GM18526 (cell line): Measurements from ENCODE around the gene COPS2.

ENCODE experiments used
- POLR2A ChIP-seq: IDR thresholded peaks from 3 replicates; pipeline ENCODE4 v1.6.1; 2011; ENCODE audit not compliant: insufficient read length; ENCODE audit errors: extremely low read depth

The COPS2 gene

DNA sequence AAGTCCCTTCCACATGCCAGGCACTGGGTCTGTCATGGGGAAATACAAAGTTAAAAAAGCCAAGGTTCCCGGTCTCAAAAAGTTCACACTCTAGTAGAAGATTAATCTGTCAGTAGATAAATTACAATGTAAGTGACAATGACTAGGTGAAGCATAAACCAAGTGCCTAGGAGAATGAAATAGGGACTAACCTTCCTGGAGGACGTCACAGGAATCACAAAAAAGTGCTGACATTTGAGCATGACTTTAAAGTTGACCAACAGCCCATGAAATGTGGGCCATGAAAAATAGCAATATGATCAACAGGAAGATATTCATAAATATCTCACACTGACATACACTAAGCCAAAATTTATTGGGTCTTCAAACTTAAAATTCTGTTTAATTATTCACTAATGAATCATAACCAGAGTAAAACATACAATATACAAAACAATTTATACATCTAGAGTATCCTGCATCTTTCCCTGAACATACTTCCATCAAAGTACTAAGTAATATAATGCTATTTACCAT, 20.0 kb downstream of the COPS2 start:
- no peak for TF ChIP-seq POLR2A

DNA sequence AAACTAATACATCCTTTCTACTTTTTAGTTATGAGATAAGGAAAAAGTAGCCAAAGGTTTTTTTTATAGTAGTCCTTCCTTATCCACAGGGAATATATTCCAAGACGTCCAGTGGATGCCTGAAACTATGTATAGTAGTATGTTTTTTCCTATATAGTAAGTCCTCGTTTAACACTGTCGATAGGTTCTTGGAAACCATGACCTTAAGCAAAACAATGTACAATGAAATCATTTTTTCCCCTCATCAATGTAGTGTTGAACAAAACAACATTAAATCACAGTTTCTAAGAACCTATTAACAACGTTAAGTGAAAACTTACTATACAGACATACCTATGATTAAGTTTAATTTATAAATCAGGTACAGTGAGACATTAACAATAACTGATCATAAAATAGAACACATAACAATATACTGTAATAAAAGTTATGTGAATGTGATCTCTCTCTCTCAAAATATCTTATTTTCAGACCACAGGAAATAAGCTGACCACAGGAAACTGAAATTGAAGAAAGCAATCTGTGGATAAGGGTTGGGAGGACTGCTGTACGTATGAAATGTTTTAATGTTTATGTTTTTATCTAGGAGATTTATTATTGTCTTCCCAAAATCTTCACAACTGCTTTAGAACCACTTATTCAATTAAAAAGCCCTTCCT, 20.6 kb downstream of the COPS2 start:
- TF ChIP-seq POLR2A: no peak

DNA sequence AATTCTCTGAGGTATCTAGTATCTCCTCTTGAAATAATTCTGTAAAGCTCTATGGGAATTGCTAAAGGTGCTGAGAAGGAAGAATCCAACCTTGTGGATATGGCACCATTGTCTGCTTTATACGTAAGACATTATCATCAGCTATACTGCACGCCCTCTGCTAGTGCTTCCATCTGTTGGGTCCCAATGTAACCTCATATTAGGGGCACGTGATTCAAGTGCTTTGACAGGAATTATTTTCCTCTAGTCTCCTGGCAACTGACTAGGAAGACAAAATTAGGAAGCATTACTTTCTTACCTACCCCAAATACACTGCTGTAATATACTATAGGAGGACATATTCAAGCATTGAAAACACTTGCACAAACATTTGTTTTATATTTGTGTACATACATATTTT, 24.0 kb downstream of the COPS2 start:
- no peak for TF ChIP-seq POLR2A

DNA sequence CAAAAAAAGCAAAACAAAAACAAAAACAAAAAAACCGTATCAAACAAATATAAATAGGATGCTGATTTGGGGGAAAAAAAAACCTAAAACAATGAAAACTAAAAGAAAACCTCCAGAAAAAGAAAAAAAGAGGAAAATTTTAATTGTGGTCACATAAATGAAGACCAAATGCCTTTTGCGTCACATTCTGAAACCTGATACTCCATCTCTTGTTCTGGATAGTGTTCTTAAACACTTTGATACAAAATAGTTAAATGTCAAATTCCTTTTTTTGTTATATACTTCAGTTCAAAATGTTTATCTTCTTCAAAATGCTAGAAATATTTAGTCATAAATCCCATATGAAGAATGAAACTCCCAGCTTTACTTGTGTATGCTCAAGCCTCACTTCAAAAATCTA, 31.0 kb downstream of the COPS2 start:
- no peak for TF ChIP-seq POLR2A

DNA sequence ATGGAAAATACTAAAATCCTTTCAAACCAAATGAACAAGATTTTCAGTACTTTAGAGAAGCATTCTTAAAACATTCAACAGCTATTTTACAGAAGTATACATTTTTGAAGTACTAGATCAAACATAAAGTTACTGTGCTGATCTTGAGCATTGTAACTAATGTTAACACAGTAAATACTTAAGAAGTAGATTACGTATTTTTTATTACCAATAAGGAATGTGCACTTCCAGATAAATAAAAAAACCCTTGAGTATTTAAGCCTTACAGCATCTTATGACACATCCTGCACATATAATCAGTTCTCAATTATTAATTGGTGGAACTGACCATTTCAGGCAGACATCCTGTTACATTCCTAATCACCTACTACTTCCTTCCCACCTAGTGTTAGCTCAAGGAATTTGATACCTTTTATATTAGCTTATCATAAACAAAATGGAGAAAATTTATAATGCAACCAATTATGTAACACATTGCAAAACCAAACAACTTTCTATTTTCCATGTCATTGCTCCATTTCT, 32.8 kb downstream of the COPS2 start:
- TF ChIP-seq POLR2A: no peak

DNA sequence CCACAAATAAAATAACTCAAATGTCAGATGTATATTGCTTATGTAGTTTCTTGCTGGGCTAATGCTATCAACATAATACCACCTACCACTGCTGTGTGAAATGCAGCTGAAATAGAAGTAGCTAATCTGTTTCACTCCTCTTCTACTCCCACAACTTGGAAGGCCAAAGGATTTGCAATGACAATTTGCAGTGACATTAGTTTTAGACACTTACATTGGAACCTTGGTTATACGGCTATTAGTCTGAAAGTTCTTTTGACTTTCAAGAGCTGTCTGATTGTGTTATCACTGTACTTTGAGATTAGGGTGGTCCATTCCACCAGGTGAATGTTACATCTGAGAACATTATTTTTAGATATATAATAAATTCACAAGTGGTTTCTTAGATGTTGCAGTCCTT, 33.5 kb downstream of the COPS2 start:
- no peak for TF ChIP-seq POLR2A

DNA sequence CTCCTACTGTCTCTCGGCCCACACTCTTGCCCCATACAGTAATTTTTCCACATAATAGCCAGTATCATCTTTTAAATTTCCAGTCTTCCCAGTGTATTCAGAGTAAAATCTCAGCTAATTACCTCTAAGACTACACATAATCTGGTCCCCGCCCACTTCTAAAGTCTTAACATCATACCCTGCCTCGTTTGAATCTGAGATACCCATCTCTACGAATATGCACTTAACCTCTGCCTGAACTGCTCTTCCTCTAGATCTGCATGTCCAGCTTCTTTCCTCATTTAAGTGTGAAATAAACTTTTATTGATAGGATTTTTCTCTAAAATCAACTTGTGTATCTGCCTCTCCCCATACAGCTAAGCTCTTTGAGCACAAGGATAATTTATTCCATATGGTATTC, 34.6 kb downstream of the COPS2 start:
- TF ChIP-seq POLR2A: no peak

DNA sequence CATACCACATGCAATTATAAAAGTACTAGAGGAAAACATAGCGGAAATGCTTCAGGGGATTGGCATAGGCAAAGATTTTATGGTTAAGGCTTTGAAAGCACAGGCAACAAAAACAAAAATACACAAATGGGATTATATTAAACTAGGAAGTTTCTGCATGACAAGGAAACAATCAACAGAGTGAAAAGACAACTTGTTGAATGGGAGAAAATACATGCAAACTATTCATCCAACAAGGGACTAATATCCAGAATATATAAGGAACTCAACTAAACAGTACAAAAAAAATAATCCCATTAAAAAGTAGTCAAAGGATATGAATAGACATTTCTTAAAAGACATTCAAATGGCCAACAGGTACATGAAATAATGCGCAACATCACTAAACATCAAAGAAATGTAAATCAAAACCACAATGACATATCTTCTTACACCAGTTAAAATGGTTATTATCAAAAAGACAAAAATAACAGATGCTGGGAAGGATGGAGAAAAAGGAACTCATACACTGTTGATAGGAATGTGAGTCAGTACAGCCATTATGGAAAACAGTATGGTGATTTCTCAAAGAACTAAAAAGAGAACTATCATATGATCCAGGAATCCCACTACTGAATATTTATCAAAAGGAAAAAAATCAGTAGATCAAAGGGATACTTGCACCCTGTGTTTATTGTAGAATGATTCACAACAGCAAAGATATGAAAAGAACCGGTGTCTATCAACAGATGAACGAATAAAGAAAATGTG, 39.1 kb downstream of the COPS2 start:
- no peak for TF ChIP-seq POLR2A

DNA sequence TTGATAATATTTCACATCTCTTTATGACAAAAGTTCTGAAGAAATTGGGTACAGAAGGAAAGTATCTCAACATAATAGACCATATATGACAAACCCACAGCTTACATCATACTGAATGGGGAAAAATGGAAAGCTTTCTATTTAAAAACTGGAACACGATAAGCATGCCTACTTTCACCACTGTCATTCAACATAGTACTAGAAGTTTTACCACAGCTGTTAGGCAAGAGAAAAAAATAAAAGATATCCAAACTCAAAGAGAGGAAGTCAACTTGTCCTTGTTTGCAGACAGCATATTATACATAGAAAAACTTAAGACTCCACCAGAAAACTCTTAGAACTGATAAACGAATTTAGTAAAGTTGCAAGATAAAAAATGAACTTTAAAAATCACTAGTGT, 40.3 kb downstream of the COPS2 start:
- TF ChIP-seq POLR2A: no peak

DNA sequence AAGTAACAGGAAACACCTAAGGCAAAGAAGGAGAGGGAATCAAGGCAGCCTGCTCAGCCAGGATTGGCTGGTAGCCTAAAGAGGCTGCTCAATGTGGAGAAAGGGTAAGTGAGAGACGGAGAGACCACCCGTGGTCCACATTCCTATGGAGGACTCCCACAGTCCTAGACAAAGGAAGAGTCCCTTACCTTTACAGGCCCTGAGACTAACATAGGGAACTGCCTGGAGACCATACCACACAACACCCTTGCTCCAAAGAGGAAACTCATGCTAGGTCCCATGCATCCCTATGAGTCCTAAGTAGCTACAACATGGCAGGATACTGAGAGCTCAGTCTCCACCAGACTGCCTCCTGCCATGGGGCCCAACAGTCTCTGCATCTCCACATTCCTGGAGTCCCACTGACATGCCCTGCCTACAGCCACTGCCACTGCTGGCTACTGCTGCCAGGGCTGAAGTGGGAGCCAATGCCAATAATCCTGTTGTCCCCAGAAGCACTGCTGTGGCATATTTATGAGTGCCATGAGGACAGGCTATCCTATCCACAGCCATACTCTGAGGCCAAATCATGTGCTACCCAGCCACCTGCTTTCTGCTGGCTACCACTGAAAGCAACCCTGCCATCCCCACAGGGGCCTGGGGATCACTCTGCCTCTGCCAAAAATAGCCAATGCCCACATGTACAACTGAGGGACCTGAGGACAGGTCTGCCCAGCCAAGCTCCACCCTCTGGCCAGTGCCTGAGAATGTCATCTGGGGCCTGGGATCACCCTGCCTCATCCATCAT, 45.0 kb downstream of the COPS2 start:
- no peak for TF ChIP-seq POLR2A

DNA sequence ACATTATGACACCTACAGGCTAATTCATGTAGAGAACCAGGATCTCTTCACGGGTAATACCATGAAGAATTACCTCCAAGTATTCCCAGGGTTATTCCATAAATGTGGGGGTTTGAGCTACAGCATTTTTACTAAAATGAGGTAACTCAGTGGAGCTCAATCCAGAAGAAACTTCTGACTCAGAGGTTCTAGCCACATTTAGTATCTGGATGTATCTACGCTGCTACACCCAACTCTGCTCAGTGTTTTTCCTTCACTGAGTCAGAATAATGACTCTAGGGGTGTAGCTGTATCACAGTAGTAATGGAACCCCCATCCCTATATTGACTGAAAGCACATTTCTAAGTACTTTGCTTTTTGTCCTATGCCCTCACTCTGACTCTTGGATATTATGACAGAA, 52.4 kb downstream of the COPS2 start:
- no peak for TF ChIP-seq POLR2A

DNA sequence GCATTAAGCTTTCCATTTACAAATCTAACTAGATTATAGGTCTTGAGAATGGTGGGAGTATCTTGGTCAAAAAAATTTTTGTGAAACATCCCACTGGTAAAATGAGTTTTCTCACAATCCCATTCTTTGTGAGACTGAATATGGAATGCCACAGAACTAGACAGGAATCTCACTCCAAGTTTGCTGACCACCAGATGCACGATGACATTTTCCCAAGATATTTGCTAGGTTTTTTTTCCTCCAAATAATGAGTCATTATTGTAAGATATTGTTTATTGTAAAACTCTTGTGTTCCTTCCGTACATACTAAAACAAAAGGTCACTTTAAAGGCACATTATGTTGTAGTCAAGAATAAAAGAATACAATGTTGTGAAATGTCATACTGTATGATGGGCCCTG, 53.9 kb downstream of the COPS2 start:
- no peak for TF ChIP-seq POLR2A

DNA sequence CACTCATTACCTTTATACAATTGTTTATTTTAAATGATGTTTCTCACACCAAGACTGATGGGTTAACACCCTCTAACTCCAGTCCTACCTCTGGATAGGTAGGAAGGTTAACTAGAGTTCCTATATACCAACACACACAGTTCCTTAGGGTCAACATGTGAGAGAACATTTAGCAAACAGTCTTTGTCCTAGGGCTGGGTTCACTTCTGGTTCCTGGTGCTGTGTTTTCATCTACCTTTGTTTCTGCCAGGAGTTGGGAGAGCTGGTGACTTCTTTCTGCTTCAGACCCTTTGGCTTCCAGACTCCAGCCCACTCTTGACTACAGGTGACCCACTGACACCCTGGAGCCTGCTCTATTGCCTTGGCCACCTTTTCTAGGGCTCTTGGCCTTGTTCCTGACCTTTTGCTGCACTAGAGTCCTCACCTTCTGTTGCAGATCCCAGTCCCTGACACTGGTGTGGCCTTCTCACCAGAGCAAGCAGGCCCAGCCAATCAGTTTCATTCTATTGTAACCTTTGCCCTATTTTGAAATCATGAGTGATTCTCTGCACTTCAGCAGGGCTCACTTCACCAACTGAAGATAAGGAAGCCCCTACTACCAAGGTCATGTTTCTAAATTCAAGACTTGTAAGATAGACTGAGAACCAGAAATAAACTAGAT, 59.2 kb downstream of the COPS2 start:
- TF ChIP-seq POLR2A: no peak

DNA sequence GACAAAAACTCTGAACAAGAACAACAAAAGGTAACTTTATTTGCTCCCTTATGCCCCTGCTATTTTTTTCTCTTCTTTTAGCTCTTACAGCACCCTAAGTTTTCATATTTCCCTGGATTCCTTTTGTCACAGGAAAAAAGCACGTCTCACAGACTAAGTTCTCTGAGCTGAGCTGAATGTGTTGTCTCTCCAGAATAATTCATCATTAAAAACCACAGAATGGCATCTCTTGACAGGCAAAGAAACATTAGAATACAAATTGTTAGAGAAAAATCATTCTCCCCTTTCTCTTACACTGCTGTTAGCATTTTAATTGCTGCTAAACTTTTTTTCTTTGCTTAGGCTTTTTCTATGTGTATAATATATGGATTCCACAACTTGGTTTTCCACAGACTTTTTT, 60.5 kb downstream of the COPS2 start:
- no peak for TF ChIP-seq POLR2A

DNA sequence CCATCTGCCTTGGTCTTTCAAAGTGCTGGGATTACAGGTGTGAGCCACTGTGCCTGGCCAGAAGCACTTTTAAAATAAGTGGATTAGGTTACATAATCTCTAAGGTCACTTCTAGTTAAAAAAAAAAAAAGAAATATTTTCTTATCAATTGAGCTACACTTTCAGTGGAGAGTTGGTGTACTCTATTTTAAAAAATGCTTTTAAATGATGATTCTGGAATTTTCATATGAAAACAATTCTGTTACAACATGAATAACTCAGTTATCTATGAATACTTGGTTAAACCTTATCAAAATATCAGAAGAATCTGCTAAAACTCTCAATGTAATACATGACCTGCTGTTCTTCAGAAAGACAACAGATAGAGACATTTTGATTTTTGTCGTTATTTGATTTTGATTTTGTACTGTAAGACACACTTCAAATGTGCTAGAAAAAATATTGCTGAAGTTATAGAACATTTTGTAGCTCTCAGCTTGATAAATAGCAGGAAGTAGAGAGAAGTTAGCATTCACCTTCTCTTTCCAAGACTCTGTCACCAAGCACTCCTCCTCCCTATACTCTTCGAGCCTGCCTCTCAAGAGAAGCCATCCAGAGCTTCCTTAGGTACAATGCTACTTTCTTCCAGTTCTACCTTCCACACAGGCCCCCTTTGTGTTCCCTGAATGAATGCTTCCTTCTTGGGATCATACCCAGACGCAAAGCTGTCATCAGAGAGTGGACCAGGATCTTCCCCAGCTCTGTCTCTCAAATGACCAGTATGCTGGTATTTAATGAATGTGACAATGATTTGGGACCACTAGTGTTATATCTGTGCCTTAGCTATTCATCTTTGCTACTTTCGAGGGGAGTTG, 61.9 kb downstream of the COPS2 start:
- no peak for TF ChIP-seq POLR2A

DNA sequence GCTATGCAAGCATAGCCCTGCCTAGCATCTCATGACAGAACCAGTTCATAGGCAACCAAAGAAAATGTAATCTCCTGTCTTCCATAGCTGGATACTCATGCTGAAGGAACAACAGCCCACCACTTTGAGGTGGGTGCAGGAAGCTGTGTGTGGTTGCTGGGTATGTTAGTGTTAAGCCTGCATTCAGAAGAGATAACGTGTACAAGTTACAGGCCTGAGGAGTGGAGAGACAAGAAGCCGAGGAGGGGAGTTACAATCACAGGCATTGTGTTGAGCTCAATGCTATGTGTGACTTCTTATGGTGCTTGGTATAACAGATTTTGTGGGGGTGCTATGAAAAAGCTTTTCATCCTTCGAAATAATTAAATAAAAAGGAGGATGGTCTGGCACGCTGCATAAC, 66.4 kb downstream of the COPS2 start:
- TF ChIP-seq POLR2A: no peak
